Non-pigmented ciliary epithelial cell (primary cell): ENCODE measurements around the gene SMTNL2.
"Not testable (repeated sequence)": the region's sequence is repeated elsewhere in the genome, so short reads cannot be mapped to it uniquely, and the experiment has no call there.

Experiments used
- DNase-seq: peaks from one replicate; pipeline ENCODE4 v3.0.0-alpha.2; 2010; ENCODE audit warnings: low read depth

The SMTNL2 gene

DNA sequence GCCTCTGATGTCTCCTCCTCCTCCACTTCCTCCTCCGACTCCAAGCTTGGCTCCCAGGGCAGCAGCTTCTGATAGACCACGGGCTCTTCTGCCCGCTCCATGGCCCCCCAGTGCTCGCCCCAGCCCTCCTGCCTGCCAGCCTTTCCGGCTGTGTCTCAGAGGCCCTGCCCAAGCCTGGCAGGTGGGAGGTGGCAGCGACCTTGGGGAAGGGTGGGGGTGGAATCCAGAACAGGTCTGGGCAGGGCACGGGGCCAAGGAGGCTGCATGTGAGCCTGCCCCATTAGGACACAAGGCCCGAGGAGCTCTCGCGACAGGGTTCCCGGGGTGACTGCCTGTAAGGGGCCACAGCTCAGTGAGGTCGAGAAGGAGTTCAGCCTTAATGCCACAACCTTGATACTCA, 23.9 kb upstream of the SMTNL2 start, which contains the start of gene GGT6:
Gene GGT6 (minus strand): TSS at position 157 of the 400 bp plus-strand sequence. CDS start 56 bp downstream, at position 101.
- no peak for DNase-seq

DNA sequence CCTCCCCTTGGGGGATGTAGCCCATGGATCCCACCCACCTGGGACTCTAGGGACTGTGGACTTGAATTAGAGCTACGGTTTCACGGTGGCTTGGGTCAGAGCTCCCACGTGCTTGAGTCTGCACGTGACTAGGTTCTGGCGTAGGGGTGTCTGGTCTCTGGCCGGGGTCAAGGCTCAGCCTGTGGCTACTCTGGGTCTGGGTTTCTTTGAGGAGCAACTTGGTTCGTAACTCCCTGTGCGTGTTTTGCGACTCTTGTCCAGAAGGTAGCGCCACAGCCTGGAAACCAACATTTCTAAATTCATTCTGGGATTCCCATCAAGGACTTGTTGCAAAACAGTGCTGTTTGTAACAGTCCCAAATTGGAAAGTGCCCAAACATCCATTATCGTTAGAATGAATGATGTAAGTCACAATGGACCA, 23.5 kb upstream of the SMTNL2 start:
- no peak for DNase-seq

DNA sequence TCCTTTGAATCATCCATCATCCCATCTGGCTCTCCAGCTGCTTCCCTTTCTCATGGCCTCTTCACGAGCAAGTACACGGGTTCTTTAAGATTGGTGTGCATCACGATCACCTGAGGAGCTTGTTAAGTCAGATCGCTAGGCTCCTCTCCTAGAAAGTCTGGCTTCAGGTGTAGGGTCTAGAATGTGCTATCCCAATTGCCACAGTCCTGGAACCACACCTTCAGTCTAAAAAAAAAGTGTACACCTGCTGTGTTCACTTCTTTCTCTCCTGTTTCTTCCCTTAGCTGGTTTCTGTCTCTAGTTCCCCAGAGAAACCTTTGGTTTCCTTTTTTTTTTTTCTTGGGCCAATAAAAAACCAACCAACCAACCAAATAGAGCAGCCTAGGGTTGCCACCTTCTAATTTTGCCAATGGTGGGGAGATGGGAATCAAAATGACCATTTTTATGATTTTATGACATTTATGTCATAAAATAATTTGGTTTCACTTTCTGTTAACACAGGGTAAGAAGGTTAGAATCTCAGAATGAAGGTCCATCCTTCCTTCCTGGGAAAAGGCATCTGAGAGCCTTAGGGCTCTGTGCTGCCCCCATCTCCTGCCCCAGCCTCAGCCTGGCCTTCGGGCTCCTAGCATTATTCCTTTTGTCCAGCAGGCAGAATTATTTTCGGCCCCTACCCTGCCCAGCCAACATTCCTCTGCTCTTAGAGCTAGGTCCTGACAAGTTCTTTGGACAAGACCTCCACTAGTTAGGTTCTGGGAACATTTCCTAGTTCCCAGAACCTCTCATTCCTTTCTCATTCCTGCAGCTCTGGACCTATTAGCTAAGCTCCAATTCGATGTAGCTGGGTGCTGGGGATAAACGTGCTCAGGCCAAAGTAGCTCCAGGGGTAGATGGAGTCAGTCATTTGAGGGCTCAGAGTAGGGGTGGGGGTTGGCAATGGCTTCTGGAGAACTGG, 22.0 kb upstream of the SMTNL2 start:
- no peak for DNase-seq

DNA sequence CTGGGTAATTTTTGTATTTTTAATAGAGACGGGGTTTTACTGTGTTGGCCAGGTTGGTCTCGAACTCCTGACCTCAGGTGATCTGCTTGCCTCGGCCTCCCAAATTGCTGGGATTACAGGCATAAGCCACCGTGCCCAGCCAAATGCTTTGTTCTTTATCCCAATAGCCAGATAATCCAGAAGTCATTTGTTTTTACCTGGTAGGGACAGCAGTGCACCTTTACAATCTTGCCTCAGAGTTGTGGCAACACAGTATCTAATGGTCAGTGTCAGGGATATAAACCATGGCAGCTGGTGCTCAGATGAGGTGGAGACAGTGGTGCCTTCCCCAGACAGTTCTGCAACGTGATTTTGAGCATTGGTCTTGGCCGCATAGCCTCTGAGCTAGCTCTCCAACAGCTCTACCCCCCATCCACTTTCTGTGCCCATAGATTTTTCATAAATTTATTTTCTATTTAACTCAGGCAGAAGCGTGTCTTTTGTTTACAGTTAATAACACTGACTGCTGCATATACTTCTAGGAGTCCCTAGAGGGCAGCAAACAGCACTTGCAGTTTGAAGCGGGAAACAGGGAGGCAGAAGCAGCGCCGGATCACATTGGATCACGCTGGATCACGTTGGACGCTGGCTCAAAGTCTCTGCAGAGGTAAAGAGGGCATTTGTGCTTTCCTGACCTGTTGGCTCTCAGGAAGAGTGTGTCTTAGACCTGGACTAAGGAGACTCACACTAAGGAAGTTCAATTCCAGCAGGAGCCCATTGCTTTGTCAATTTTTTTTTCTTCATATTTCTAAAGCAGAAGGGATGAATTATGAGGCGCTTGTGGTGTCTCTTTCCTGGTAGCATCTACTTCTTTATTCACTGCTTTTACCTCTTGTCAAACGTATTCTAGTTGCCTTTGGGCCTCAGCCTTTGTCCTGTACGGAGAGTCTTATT, 18.9 kb upstream of the SMTNL2 start:
- DNase-seq = peak; percentile 40

DNA sequence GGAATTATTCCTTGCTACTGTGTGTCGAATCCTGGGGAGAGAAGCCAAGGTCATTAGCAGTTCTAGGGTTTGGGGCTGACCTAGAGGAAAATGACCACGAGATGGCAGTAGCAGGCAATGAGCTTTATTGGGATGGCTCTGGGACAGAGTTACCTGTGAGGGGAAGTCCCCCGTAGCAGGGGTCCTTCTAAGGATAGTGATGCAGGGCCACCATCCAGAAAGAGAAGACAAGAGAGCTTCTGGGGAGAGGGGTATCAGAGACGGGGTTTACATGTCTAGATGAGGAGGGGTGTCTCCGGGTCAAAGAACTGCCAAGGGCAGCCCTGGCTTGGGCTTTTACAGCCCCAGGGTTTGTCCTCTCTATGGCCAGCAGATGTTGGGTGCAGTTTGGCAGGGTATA, 17.5 kb upstream of the SMTNL2 start:
- no peak for DNase-seq

DNA sequence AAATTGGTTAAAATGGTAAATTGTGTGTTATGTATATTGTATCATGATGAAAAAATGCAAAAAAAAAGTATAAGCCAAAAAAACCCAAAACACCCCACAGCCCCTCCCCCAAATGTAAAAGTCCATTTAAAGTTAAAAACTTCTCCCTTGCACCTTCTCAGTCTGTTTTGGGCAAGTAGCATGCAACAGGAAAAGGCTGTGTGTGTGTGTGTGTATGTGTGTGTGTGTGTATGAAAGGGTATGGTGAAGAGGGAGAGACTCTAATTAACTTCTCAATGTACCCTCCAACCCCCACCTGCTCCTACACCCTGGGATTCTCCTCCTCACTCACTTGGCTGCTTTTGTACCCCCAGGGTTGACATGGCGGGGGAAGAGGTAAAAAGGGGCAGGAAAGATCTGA, 14.7 kb upstream of the SMTNL2 start:
- no peak for DNase-seq

DNA sequence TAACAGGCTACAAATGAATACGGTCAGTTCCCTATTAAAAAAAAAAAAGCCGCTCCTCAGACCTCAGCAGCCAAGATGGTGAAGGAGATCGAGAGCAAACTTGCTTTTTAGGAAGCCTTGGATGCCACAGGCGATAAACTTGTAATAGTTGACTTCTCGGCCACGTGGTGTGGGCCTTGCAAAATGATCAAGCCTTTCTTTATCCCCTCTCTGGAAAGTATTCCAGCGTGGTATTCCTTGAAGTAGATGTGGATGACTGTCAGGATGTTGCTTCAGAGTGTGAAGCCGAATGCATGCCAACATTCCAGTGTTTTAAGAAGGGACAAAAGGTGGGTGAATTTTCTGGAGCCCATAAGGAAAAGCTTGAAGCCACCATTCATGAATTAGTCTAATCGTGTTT, 12.2 kb upstream of the SMTNL2 start:
- no peak for DNase-seq

DNA sequence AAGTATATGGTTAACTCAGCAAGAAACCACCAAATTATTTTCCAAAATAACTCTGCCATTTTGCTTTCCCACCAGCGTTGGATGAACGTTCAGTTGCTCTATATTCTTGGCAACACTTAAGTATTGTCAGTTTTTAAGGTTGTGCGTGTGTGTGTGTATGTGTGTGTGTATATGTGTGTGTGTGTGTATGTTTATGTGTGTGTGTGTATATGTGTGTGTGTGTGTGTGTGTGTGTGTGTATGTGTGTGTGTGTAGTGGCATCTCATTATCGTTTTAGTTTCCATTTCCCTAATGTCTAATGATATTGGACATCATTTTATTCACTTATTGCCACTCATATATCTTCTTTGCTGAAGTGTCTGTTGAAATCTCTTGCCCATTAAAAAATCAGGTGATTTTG, 11.2 kb upstream of the SMTNL2 start:
- no peak for DNase-seq

DNA sequence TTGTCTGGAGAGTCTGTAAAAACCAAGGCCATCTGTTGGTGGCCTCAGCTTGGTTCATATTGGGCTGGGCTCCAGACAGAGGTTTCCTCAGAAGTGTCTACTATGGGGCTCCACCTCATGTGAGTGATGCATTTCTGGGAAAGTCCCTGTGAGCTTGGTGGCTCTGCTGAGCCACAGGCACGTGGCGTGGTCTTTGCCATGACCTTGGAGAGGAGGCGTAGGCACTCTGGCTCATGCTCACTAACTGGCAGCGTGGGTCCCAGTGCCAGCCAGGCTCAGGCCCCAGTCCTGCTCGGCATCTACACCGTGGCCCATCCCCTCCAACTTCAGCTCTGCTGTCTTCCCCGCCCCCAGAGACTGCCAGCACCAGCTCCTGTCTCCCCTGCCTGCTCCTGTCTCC, 10.7 kb upstream of the SMTNL2 start:
- DNase-seq = no peak

DNA sequence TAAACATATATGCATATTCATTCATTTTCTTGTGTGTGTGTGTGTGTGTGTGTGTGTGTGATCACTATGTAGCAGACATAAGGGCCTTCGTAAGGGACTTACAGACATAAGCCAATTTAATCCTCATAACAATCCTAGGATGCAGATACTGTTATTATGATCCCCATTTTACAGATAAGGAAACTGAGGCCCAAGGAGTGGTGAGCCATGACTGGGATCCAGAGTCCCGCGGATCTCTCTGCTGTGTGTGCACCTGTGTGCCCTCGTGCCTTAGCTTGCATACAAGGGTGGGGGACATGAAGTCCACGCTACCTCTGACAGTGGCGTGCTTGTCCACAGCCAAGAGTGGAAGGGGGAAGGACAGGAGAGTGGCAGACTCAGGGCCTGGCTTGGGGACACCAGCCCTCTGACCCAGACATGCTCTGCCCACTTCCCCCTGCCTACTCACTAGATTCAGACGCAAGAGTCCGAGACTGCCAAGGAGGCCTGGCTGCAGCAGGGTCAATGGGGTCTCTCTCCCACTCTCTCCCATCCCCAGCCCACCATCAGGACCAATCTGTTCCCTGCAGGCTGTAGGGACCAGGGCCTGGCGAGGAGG, 9.8 kb upstream of the SMTNL2 start:
- no peak for DNase-seq

DNA sequence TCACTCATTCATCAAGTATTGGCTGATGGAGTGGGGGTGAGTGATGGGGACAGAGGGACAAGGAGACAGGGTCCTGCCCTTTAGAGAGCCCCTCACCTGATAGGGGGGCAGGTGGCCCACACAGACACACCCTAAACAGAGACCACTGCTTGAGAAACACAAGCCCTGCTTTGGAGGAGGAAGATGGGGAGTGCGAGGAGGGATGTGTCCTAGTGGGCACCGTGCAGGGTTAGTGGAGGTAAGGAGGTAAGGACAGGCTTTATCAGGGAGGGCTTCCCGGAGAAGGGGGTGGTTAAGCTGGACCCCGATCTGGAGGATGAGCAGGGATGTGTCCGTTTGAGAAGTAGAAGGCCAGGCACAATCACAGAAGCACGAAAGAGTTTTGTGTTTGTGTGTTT, 8.2 kb upstream of the SMTNL2 start:
- DNase-seq = no peak

DNA sequence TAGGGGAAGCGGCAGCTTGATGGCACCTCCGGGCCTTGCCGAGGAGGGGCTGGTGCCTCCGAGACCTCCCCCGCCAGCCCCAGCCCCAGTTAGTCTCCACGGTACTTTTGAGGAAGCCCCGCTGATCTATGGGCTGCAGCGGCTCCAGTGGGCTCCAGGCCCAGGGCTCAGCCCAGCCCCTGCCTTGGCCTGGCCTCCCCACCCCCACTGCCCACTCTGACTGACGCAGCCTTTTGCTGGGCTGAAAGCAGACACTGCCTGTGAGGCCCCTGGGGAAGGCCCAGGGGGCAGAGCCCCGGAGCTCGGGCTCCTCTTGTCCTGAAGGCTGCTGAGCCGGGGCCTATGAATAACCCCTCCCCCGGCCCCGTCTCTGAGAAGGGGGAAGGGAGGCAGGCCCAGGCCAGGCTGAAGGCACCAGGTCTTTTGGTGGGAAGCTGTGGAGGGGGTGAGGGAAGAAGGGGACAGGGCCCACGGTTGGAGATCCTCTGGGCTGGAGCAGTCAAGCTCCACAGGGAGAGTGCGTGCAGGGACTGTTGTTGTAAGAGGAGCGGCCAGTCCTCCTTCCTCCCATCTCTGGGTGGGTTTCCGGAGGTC, 7.5 kb upstream of the SMTNL2 start:
- DNase-seq = no peak

DNA sequence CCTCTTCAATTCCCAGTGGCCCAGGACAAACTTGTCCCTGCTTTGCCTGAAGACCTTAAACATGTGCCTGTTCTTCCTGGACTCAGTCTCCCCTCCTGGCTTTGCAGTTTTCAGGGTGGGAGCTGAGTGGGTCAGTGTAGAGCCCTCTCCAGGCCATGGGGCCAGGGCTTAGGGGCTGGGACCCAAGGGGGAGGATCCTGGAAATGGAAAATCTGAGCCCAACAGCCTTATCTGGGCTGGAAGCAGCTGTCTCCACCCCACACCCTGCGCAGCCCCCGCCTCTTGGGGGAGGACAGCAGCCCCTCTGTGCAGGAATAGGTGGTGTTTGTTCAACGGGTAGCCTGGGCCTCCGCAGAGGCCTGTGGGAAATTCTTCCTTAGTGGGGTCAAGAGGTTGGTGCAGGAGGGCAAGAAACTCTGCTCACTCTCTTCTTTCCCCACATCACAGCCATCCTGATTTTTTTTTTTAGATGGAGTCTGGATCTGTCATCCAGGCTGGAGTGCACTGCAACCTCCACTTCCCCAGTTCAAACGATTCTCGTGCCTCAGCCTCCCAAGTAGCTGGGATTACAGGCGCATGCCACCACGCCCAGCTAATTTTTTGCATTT, 6.8 kb upstream of the SMTNL2 start:
- no peak for DNase-seq

DNA sequence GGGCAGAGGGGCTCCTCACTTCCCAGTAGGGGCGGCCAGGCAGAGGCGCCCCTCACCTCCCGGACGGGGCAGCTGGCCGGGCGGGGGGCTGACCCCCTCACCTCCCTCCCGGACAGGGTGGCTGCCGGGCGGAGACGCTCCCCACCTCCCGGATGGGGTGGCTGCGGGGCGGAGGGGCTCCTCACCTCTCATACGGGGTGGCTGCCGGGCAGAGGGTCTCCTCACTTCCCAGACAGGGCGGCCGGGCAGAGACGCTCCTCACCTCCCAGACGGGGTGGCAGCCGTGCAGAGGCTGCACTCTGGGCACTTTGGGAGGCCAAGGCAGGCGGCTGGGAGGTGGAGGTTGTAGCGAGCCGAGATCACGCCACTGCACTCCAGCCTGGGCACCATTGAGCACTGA, 6.0 kb upstream of the SMTNL2 start:
- DNase-seq = not testable (repeated sequence)

DNA sequence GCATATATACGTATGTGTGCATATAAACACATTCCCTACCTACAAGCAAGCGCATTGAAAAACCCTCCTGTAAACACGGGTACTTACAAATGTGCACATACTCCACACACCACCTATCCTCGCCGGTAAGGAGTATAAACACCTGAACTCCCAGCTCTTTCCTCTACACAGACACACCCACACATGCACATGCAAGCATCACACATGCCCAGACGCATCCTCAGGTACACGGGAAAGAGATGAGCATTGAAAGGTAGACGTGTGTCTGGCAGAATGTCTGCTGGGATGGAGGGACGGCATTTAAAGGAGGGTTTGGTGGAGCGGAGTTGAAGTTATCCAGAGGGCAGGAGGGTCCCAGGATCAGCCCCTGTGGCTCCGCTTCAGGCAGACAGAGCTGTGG, 4.7 kb upstream of the SMTNL2 start:
- no peak for DNase-seq

DNA sequence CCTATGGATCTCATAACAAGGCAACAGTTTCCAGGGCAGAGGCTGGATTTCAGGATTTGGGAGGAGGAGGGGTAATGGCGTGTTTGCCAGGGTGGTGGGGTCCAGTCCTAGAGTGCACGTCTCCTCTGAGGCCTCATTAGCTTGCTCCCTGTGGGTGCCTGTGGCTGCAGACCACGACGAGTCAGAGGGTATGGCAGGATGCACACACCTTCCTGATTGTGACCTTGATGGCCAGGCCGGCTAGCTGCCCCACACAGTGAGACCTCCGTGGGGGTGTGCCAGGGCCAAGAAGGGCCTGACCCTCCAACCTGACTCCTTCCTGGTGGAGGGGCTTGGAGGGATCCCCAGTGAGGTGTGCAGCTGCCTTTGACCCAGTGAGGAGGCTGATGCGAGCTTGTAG, 4.0 kb upstream of the SMTNL2 start:
- no peak for DNase-seq

DNA sequence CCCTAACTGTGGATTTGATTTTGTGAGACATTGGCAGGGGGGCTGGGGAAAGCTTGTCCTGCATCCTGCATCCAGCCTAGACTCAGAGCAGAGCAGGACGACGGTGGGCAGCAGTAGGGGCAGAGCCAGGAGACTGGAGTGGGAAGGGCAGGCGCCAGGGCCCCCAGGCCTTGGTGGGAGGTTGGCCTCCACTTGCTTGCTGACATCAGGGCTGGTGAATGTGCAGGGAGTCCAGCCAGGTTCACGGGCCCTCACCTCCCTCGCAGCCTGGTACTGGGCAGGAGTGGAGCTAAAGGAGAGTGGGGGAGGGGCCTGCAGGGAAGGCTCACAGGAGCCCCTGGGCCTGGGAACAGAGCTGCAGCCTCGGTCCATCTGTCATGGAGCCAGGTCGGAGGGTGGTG, 2.2 kb upstream of the SMTNL2 start:
- no peak for DNase-seq

DNA sequence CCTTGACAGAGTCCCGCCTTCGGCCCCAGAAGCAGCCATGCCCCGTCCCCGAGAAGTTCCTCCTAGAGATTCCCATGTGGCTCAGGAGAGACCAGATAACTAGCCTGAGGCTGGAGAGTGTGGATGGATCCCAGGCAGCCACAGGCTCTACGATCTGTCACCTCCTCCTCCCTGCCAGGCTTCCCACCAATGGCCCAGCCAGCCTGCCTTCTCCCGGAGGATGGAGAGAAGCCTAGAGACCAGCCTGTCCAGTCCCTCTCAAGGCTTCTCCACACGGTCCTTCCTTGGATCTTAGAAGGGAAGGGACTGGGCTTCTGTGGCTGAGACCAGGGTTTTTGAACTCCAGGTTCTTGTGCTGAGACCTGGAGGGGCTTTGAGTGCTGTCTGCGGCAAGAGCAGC, 1.6 kb upstream of the SMTNL2 start:
- DNase-seq = no peak

DNA sequence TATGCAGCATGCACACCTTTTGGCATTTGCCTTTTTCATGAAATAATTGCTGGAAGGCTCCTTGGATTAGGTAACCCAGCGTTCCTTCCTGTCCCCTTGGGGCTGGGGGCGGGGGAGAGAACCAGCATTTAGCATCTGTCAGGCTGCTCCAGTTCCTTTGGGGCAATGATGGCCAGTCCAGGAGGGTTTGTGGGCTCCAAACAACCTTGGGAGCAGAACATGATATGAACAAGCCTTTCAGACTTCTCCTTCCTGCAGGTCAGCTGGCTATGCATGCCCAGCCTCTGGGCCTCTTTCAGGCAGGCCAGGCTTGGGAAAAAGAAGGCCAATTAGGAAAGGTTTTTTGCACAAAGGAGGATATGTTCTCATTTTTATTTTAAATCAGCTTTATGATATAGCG, 1.1 kb upstream of the SMTNL2 start:
- DNase-seq = no peak

DNA sequence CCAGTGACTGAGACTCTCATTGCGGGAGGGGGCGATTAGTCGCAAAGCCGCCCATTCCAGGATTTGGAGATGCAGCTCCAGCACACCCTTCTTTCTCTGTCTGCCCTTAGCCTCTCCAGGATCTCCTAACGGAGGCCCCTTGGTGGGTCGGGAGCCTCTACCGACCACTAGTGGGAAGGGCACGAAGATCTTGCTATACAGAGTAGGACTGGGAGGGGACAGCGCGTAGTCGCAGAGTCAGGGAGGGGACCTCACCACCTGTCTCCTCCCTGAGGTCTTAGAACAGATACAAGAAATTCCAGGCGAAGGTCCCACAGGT, 588 bp upstream of the SMTNL2 start:
- DNase-seq = no peak

DNA sequence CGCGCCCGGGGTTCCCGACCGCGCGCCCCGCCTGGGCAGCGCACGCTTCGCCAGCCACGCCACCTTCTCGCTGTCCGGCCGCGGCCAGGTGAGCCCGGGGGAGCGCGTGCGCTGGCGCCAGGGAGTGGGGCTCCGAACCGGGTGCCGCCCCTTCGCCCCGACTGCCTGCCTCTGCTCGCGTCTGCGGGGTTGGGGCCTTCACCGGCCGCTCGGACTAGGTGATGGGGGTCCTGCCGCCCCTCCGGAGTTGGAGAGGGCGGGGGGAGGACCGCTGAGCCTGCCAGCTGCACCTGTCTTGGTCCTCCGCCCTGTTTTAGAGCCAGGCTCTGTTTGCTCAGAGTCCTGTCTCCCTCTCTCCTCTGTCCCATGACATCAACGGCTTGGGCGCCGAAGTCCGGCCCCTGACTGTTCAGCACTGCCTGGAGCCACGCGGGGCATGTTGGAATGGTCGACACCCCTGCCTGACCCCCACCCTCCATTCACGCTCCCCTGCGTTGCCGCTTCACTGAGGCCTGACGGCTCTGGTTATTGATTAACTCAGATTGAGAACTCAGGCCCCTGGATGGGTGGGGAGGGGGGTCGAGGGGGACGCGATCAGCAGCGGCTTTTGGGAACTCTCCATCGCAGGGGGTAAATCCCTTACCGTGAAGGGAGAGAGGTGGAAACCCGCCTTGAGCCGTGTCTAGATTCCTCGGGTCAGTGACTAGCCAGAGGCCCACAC, 748 bp downstream of the SMTNL2 start:
- DNase-seq = no peak
